ENCODE measurements around the gene SULT4A1.

DNA sequence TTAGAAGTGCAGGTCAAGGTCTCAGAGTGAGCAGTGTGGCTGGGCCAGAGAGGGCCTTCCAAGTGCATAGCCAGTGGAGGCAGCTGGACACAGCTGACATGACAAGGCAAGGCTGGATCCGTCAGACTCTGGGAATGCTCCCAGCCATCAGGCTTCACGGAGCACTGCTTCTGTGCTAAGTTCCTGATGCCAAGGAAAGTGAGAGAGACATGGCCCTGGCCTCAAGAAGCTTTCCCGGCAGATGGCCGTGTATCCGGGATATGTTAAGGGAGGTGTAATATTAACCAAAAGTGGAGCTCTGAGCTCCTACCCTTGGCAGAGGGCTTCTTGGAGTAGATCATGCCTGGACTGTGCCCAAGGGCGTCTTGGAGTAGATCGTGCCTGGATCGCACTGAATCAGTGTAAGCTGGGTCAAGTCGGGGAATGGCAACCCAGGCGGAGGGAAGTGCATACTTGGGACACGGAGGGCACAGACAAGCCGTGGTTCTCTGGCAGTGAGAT lies 42.8 kb downstream of the SULT4A1 start:
- no peak for TF ChIP-seq RXRA (IDR thresholded peaks at IDR 0.05)
- TF ChIP-seq, protein P1, sequence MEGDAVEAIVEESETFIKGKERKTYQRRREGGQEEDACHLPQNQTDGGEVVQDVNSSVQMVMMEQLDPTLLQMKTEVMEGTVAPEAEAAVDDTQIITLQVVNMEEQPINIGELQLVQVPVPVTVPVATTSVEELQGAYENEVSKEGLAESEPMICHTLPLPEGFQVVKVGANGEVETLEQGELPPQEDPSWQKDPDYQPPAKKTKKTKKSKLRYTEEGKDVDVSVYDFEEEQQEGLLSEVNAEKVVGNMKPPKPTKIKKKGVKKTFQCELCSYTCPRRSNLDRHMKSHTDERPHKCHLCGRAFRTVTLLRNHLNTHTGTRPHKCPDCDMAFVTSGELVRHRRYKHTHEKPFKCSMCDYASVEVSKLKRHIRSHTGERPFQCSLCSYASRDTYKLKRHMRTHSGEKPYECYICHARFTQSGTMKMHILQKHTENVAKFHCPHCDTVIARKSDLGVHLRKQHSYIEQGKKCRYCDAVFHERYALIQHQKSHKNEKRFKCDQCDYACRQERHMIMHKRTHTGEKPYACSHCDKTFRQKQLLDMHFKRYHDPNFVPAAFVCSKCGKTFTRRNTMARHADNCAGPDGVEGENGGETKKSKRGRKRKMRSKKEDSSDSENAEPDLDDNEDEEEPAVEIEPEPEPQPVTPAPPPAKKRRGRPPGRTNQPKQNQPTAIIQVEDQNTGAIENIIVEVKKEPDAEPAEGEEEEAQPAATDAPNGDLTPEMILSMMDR (IDR thresholded peaks at IDR 0.05; ENCODE audit: low read depth, low read length, missing input control) = no peak
- no peak for TF ChIP-seq EGR1 (IDR thresholded peaks at IDR 0.05; ENCODE audit: low read depth in 2 of 2)
- TF ChIP-seq YY1 (IDR thresholded peaks at IDR 0.05) = no peak
- TF ChIP-seq, protein P2, sequence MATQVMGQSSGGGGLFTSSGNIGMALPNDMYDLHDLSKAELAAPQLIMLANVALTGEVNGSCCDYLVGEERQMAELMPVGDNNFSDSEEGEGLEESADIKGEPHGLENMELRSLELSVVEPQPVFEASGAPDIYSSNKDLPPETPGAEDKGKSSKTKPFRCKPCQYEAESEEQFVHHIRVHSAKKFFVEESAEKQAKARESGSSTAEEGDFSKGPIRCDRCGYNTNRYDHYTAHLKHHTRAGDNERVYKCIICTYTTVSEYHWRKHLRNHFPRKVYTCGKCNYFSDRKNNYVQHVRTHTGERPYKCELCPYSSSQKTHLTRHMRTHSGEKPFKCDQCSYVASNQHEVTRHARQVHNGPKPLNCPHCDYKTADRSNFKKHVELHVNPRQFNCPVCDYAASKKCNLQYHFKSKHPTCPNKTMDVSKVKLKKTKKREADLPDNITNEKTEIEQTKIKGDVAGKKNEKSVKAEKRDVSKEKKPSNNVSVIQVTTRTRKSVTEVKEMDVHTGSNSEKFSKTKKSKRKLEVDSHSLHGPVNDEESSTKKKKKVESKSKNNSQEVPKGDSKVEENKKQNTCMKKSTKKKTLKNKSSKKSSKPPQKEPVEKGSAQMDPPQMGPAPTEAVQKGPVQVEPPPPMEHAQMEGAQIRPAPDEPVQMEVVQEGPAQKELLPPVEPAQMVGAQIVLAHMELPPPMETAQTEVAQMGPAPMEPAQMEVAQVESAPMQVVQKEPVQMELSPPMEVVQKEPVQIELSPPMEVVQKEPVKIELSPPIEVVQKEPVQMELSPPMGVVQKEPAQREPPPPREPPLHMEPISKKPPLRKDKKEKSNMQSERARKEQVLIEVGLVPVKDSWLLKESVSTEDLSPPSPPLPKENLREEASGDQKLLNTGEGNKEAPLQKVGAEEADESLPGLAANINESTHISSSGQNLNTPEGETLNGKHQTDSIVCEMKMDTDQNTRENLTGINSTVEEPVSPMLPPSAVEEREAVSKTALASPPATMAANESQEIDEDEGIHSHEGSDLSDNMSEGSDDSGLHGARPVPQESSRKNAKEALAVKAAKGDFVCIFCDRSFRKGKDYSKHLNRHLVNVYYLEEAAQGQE (IDR thresholded peaks at IDR 0.05) = no peak
- TF ChIP-seq RAD21 (IDR thresholded peaks at IDR 0.05) = no peak
- no peak for TF ChIP-seq GABPA (IDR thresholded peaks at IDR 0.05 in 1 of 2, conservative IDR thresholded peaks at IDR 0.05 in 1 of 2)
- TF ChIP-seq FOXA1 (IDR thresholded peaks at IDR 0.05) = no peak
- TF ChIP-seq SP1 (IDR thresholded peaks at IDR 0.05) = no peak
- TF ChIP-seq, protein P3, sequence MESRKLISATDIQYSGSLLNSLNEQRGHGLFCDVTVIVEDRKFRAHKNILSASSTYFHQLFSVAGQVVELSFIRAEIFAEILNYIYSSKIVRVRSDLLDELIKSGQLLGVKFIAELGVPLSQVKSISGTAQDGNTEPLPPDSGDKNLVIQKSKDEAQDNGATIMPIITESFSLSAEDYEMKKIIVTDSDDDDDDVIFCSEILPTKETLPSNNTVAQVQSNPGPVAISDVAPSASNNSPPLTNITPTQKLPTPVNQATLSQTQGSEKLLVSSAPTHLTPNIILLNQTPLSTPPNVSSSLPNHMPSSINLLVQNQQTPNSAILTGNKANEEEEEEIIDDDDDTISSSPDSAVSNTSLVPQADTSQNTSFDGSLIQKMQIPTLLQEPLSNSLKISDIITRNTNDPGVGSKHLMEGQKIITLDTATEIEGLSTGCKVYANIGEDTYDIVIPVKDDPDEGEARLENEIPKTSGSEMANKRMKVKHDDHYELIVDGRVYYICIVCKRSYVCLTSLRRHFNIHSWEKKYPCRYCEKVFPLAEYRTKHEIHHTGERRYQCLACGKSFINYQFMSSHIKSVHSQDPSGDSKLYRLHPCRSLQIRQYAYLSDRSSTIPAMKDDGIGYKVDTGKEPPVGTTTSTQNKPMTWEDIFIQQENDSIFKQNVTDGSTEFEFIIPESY (IDR thresholded peaks at IDR 0.05) = no peak
- TF ChIP-seq, protein P4, sequence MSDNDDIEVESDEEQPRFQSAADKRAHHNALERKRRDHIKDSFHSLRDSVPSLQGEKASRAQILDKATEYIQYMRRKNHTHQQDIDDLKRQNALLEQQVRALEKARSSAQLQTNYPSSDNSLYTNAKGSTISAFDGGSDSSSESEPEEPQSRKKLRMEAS (IDR thresholded peaks at IDR 0.05) = no peak

All from liver (tissue), 3 donors.